HCT116 (cell line): ENCODE measurements around the gene HABP2. TPM values are rescaled to one million over a fixed set of nuclear protein-coding genes. Genes with fewer than 3 reads are reported as not detected.

Experiments used
- ATAC-seq: fragments of 200-7000 bp; cut with Tn5 transposase; 2 replicates; pipeline ENCODE4 v1.9.1; 2020; ENCODE audit warnings: mild to moderate bottlenecking, moderate library complexity
- BruUV-seq: library from RNA; stranded (reverse); fragments of 400-500 nt; replicated peaks from 2 replicates; lab custom pipeline; 2021; lab: Mats Ljungman, UMichigan
- CTCF ChIA-PET: fragments of 300-600 bp; sonication (Branson Sonifier 250); formaldehyde crosslinking; loops from one replicate; lab custom pipeline; 2021; ENCODE audit warnings: antibody characterized with exemption; lab: Charles Lee
- POLR2A ChIA-PET: fragments of 300-600, 350-600 bp; sonication (Branson Sonifier 250); formaldehyde crosslinking; loops from one replicate; lab custom pipeline; 2021; ENCODE audit warnings: antibody characterized with exemption; lab: Charles Lee
- RAD21 ChIA-PET, 2 experiments: fragments of 300-600 bp; sonication (Branson Sonifier 250); formaldehyde crosslinking; loops; one replicate each; lab custom pipeline; 2023; ENCODE audit warnings: low total read pairs in 2 of 2; ENCODE audit not compliant: uncharacterized antibody in 2 of 2, unreplicated experiment in 2 of 2, low non-redundant PET in 1 of 2; lab: Charles Lee
- DNase-seq: peaks from one replicate; pipeline ENCODE4 v3.0.0-alpha.2; 2010; ENCODE audit warnings: low read depth, low spot score
- H2AFZ ChIP-seq: fragments of 200-600 bp; shearing (Covaris generic), sonication (generic); 2 replicates; pipeline ENCODE4 v1.6.1; 2017; ENCODE audit warnings: low read depth, mixed run types, mixed read lengths, antibody characterized with exemption, low read length; ENCODE audit not compliant: poor library complexity, severe bottlenecking
- H3K27ac ChIP-seq: 2 replicates; pipeline ENCODE4 v1.5.1; 2012; ENCODE audit warnings: low read depth, low read length
- H3K27me3 ChIP-seq: fragments of 200-600 bp; sonication (generic); 2 replicates; pipeline ENCODE4 v1.6.1; 2016; ENCODE audit warnings: mixed run types, low read length, mixed read lengths; ENCODE audit not compliant: insufficient read depth
- H3K36me3 ChIP-seq, 2 experiments: fragments of 200-500 bp in 1 of 2; fragments of 200-600 bp in 1 of 2; sonication (Bioruptor generic) in 1 of 2; sonication (generic) in 1 of 2; 2 replicates each; pipeline versions ENCODE4 v1.5.1 to v1.6.1; 2014 to 2016; ENCODE audit warnings: low read length in 2 of 2, inconsistent platforms in 1 of 2, mixed read lengths in 1 of 2, mixed run types in 1 of 2; ENCODE audit not compliant: insufficient read depth in 2 of 2, control insufficient read depth in 1 of 2
- H3K4me1 ChIP-seq, 2 experiments: fragments of 200-600 bp in 1 of 2; sonication (generic) in 1 of 2; 2 replicates each; pipeline versions ENCODE4 v1.5.1 to v1.6.1; 2012 to 2017; ENCODE audit warnings: low read length in 2 of 2, inconsistent platforms in 1 of 2, mild to moderate bottlenecking in 1 of 2, mixed read lengths in 1 of 2, mixed run types in 1 of 2, moderate library complexity in 1 of 2; ENCODE audit not compliant: insufficient read depth in 2 of 2, control insufficient read depth in 1 of 2
- H3K4me2 ChIP-seq: fragments of 200-600 bp; sonication (generic); 2 replicates; pipeline ENCODE4 v1.6.1; 2017; ENCODE audit warnings: mixed run types, low read length, mixed read lengths
- H3K4me3 ChIP-seq, 2 experiments: fragments of 200-600 bp in 1 of 2; sonication (generic) in 1 of 2; replicated peaks in 1 of 2; 2 replicates each; pipeline ENCODE4 v1.5.1; 2011 to 2016; ENCODE audit warnings: low read length in 2 of 2, control low read depth in 1 of 2, low read depth in 1 of 2, mild to moderate bottlenecking in 1 of 2, mixed read lengths in 1 of 2, mixed run types in 1 of 2
- H3K79me2 ChIP-seq: fragments of 200-600 bp; sonication (generic); 2 replicates; pipeline ENCODE4 v1.6.1; 2017; ENCODE audit warnings: mild to moderate bottlenecking, mixed run types, low read length, moderate library complexity, mixed read lengths; ENCODE audit not compliant: insufficient read depth
- H3K9ac ChIP-seq: fragments of 200-600 bp; sonication (generic); 2 replicates; pipeline ENCODE4 v1.6.1; 2016; ENCODE audit warnings: low read length, mixed read lengths
- H3K9me2 ChIP-seq: fragments of 200-600 bp; sonication (generic), shearing (Covaris generic); 2 replicates; pipeline ENCODE4 v1.6.1; 2017; ENCODE audit warnings: mixed run types, mild to moderate bottlenecking, moderate library complexity; ENCODE audit not compliant: insufficient read depth
- H3K9me3 ChIP-seq, 2 experiments: fragments of 200-500 bp in 1 of 2; fragments of 200-600 bp in 1 of 2; sonication (Bioruptor generic) in 1 of 2; sonication (generic) in 1 of 2; 2 replicates each; pipeline ENCODE4 v1.6.1; 2014 to 2017; ENCODE audit warnings: low read length in 2 of 2, mixed read lengths in 2 of 2, inconsistent platforms in 1 of 2, low read depth in 1 of 2, mild to moderate bottlenecking in 1 of 2, mixed run types in 1 of 2, moderate library complexity in 1 of 2; ENCODE audit not compliant: control insufficient read depth in 1 of 2, insufficient read depth in 1 of 2
- H4K20me1 ChIP-seq: fragments of 200-600 bp; sonication (generic), shearing (Covaris generic); 2 replicates; pipeline ENCODE4 v1.6.1; 2017; ENCODE audit warnings: mixed run types, mild to moderate bottlenecking, moderate library complexity; ENCODE audit not compliant: insufficient read depth
- CTCF ChIP-seq, 3 experiments: fragments of 200-600 bp in 1 of 3; sonication (generic) in 1 of 3; IDR thresholded peaks in 2 of 3; conservative IDR thresholded peaks in 1 of 3; 2 replicates each; pipeline ENCODE4 v1.5.1; 2012 to 2017; ENCODE audit warnings: low read depth in 2 of 3, low read length in 2 of 3, antibody characterized with exemption in 1 of 3, borderline replicate concordance in 1 of 3, control low read depth in 1 of 3, mild to moderate bottlenecking in 1 of 3, mixed read lengths in 1 of 3, mixed run types in 1 of 3, moderate library complexity in 1 of 3; ENCODE audit not compliant: insufficient read depth in 1 of 3
- EZH2phosphoT487 ChIP-seq: fragments of 200-600 bp; IDR thresholded peaks from 2 replicates; pipeline ENCODE4 v1.6.1; 2018; ENCODE audit warnings: antibody characterized with exemption, borderline replicate concordance
- RAD21 ChIP-seq: IDR thresholded peaks from 2 replicates; pipeline ENCODE4 v1.6.1; 2012; ENCODE audit warnings: low read depth, mild to moderate bottlenecking
- ZFX ChIP-seq: fragments of 450-650 bp; IDR thresholded peaks from 2 replicates; pipeline ENCODE4 v1.6.1; 2017
- intact Hi-C: fragments of 100-400 bp; cut with micrococcal nuclease; formaldehyde crosslinking; loops from 2 replicates; pipeline ENCODE4 v1.10.0; 2022
- total RNA-seq: library from RNA; stranded (reverse); gene quantifications from one replicate; pipeline ENCODE4 v1.2.1, GENCODE V29; 2021; ENCODE audit not compliant: unreplicated experiment

The HABP2 gene
- total RNA-seq, 1 experiment from 2014 or later, result 0.20 TPM

GRCh38 chr10:113520690-113521474 is 32.0 kb upstream of the HABP2 start:
- no TSS peak for BruUV-seq

More at GRCh38 chr10:113520690-113521474, 32.0 kb upstream of the HABP2 start:
- peaks cover 9 to 11% of the 10 kb centered on the region in 2 experiments; a peak in 3 of 4 replicates for H3K4me1 ChIP-seq
- CTCF ChIA-PET, result interaction anchor here (0.8 to 1.8 kb wide), 13 partner anchors 11 to 1049 kb away, joined by 3 to 8 read pairs (median 4); no protein-coding TSS in a partner anchor
- DNase-seq (peak; percentile 75), ATAC-seq (peak; percentile 90)
- H3K4me2 ChIP-seq, result no peak overlapping the region
- no peaks in the 10 kb centered on the region for H4K20me1 ChIP-seq
- H3K4me3 ChIP-seq, result no peak overlapping the region
- no peaks in the 10 kb centered on the region for H3K79me2 ChIP-seq
- H3K9ac ChIP-seq, result no peak overlapping the region
- POLR2A ChIA-PET, result interaction anchor here (1.2 kb wide), 1 partner anchor 15 kb away, joined by 3 read pairs; no protein-coding TSS in a partner anchor
- H2AFZ ChIP-seq, result peak overlapping the region; percentile 17
- RAD21 ChIA-PET, result interaction anchor here in 1 of 2 experiments (0.6 to 1.0 kb wide), 2 partner anchors 1045 to 1049 kb away, joined by 3 to 5 read pairs; no protein-coding TSS in a partner anchor
- no peaks in the 10 kb centered on the region for H3K9me2 ChIP-seq
- H3K9me3 ChIP-seq, result no peaks in the 10 kb centered on the region
- intact Hi-C loops, result loop anchor here (1.0 to 10.0 kb wide), 6 partner anchors 42 to 1046 kb away; no protein-coding TSS in a partner anchor
- no peaks in the 10 kb centered on the region for H3K27me3 ChIP-seq
- H3K27ac ChIP-seq, result no peak overlapping the region
- H3K36me3 ChIP-seq, result no peaks in the 10 kb centered on the region
- TF ChIP-seq EZH2phosphoT487, result no peak
- peak; percentile 91 to 100 (median 100) for TF ChIP-seq CTCF (IDR thresholded peaks at IDR 0.05 in 2 of 3, conservative IDR thresholded peaks at IDR 0.05 in 1 of 3; ENCODE audit: borderline replicate concordance in 1 of 3, insufficient read depth in 1 of 3, low read depth in 2 of 3, low read length in 2 of 3)
- no peak for TF ChIP-seq ZFX
- TF ChIP-seq RAD21, result peak; percentile 99
